HUDEP-2 (cell line): Measurements from ENCODE around the gene COX8A.

Experiments
- DNase-seq, 76 experiments: peaks; one replicate each; lab custom pipeline; 2025; ENCODE audit not compliant: unreplicated experiment in 76 of 76; lab: John Stamatoyannopoulos, UW

The COX8A gene

GRCh38 chr11:64000740-64001483 lies 26.5 kb downstream of the COX8A start:
- DNase-seq = no peak

GRCh38 chr11:64001484-64002420 lies 27.3 kb downstream of the COX8A start:
- DNase-seq = no peak

GRCh38 chr11:64003807-64004589 lies 29.6 kb downstream of the COX8A start:
- no peak for DNase-seq

- no peak for DNase-seq
Measured at GRCh38 chr11:64004590-64004984, 30.2 kb downstream of the COX8A start.

- DNase-seq = no peak
Measured at GRCh38 chr11:64005691-64006090, 31.3 kb downstream of the COX8A start.

GRCh38 chr11:64006398-64006797 lies 32.0 kb downstream of the COX8A start:
- no peak for DNase-seq

- no peak for DNase-seq
Measured at GRCh38 chr11:64007160-64007628, 32.8 kb downstream of the COX8A start.

- peak in 69 of 76 experiments; percentile 7 to 86 (median 60) for DNase-seq
Measured at GRCh38 chr11:64007629-64008282, 33.3 kb downstream of the COX8A start.

GRCh38 chr11:64008283-64008913 lies 34.0 kb downstream of the COX8A start:
- no peak for DNase-seq

- no peak for DNase-seq
Measured at GRCh38 chr11:64008914-64009633, 34.7 kb downstream of the COX8A start.

- no peak for DNase-seq
Measured at GRCh38 chr11:64009710-64010109, 35.3 kb downstream of the COX8A start.

GRCh38 chr11:64010783-64011182 lies 36.4 kb downstream of the COX8A start:
- no peak for DNase-seq

GRCh38 chr11:64011371-64011770 lies 37.0 kb downstream of the COX8A start:
- DNase-seq = no peak

GRCh38 chr11:64013141-64013896 lies 38.9 kb downstream of the COX8A start:
- DNase-seq = no peak

GRCh38 chr11:64014356-64014755 lies 39.9 kb downstream of the COX8A start:
- no peak for DNase-seq

GRCh38 chr11:64015510-64015909 lies 41.1 kb downstream of the COX8A start:
- no peak for DNase-seq

- DNase-seq = no peak
Measured at GRCh38 chr11:64015935-64016845, 41.8 kb downstream of the COX8A start.

GRCh38 chr11:64017945-64018224 lies 43.5 kb downstream of the COX8A start:
- DNase-seq = no peak
